GM19240 (cell line): ENCODE measurements around the gene RFC3.
"Not testable (repeated sequence)": the region's sequence is repeated elsewhere in the genome, so short reads cannot be mapped to it uniquely, and the experiment has no call there.

Experiments
- DNase-seq: peaks from one replicate; pipeline ENCODE4 v3.0.0; 2011; ENCODE audit warnings: low spot score; ENCODE audit not compliant: insufficient read length

Gene RFC3

GRCh38 chr13:33806470-33807248 lies 11.3 kb upstream of the RFC3 start:
- no peak for DNase-seq

GRCh38 chr13:33812829-33813228 lies 5.1 kb upstream of the RFC3 start:
- not testable (repeated sequence) for DNase-seq

GRCh38 chr13:33815011-33815550 lies 2.9 kb upstream of the RFC3 start:
- no peak for DNase-seq

GRCh38 chr13:33816912-33817311 lies 1.0 kb upstream of the RFC3 start:
- DNase-seq: no peak

- DNase-seq: no peak
These were observed 442 bp upstream of the RFC3 start for GRCh38 chr13:33817513-33817900.

GRCh38 chr13:33825083-33825482 lies 7.1 kb downstream of the RFC3 start:
- DNase-seq: no peak

GRCh38 chr13:33827139-33827538 lies 9.2 kb downstream of the RFC3 start:
- no peak for DNase-seq

- DNase-seq: no peak
These were observed 10.6 kb downstream of the RFC3 start for GRCh38 chr13:33828431-33829129.

GRCh38 chr13:33832872-33833271 lies 14.9 kb downstream of the RFC3 start:
- DNase-seq: no peak

- no peak for DNase-seq
These were observed 20.7 kb downstream of the RFC3 start for GRCh38 chr13:33838647-33839046.

GRCh38 chr13:33840402-33840801 lies 22.5 kb downstream of the RFC3 start:
- DNase-seq: no peak

GRCh38 chr13:33842207-33842606 lies 24.3 kb downstream of the RFC3 start:
- no peak for DNase-seq

- no peak for DNase-seq
These were observed 25.0 kb downstream of the RFC3 start for GRCh38 chr13:33842986-33843385.

- DNase-seq: no peak
These were observed 27.8 kb downstream of the RFC3 start for GRCh38 chr13:33845572-33846302.

GRCh38 chr13:33846303-33847062 lies 28.5 kb downstream of the RFC3 start:
- DNase-seq: no peak

- DNase-seq: no peak
These were observed 31.3 kb downstream of the RFC3 start for GRCh38 chr13:33849211-33849610.

- DNase-seq: no peak
These were observed 37.5 kb downstream of the RFC3 start for GRCh38 chr13:33855371-33855895.

- no peak for DNase-seq
These were observed 41.8 kb downstream of the RFC3 start for GRCh38 chr13:33859691-33860303.

GRCh38 chr13:33860526-33860925 lies 42.6 kb downstream of the RFC3 start:
- no peak for DNase-seq

GRCh38 chr13:33862016-33862415 lies 44.1 kb downstream of the RFC3 start:
- DNase-seq: no peak
